Fibroblast of lung (primary cell): Measurements from ENCODE around the gene OSBPL1A. TPM values are rescaled to one million over a fixed set of nuclear protein-coding genes. Genes with fewer than 3 reads are reported as not detected.
A peak's percentile ranks its signal among the peaks of the same experiment; 100 is the strongest.

Experiments used
- DNase-seq, 2 donors: peaks; one replicate each; pipeline versions ENCODE4 v3.0.0 to v3.0.0-alpha.2; 2010; ENCODE audit warnings: low read depth in 2 of 2
- H2AFZ ChIP-seq: 2 replicates; pipeline ENCODE4 v1.5.1; 2012; ENCODE audit warnings: low read length, control low read depth, inconsistent platforms
- H3K27ac ChIP-seq: 2 replicates; pipeline ENCODE4 v1.5.1; 2011; ENCODE audit warnings: low read length, control low read depth; ENCODE audit not compliant: insufficient read depth
- H3K27me3 ChIP-seq: 2 replicates; pipeline ENCODE4 v1.5.1; 2011; ENCODE audit warnings: mild to moderate bottlenecking, low read length; ENCODE audit not compliant: control insufficient read depth, insufficient read depth
- H3K36me3 ChIP-seq: 2 replicates; pipeline ENCODE4 v1.5.1; 2011; ENCODE audit warnings: low read length; ENCODE audit not compliant: control insufficient read depth, insufficient read depth
- H3K4me1 ChIP-seq: 2 replicates; pipeline ENCODE4 v1.5.1; 2011; ENCODE audit warnings: low read length; ENCODE audit not compliant: control insufficient read depth, insufficient read depth; ENCODE audit errors: extremely low read depth
- H3K4me2 ChIP-seq: 2 replicates; pipeline ENCODE4 v1.5.1; 2011; ENCODE audit warnings: low read length, control low read depth; ENCODE audit not compliant: insufficient read depth; ENCODE audit errors: extremely low read depth
- H3K4me3 ChIP-seq, 4 experiments: fragments of 200-600 bp in 1 of 4; sonication (generic) in 1 of 4; replicated peaks in 1 of 4; 2 replicates each; pipeline ENCODE4 v1.5.1; 2011 to 2016; ENCODE audit warnings: low read length in 4 of 4, low read depth in 3 of 4, mild to moderate bottlenecking in 3 of 4, control low read depth in 2 of 4, inconsistent platforms in 1 of 4, mixed read lengths in 1 of 4; ENCODE audit not compliant: insufficient read depth in 1 of 4; ENCODE audit errors: control extremely low read depth in 1 of 4
- H3K79me2 ChIP-seq: 2 replicates; pipeline ENCODE4 v1.5.1; 2012; ENCODE audit warnings: mild to moderate bottlenecking, low read length, inconsistent platforms; ENCODE audit not compliant: control insufficient read depth, insufficient read depth
- H3K9ac ChIP-seq: 2 replicates; pipeline ENCODE4 v1.5.1; 2011; ENCODE audit warnings: mild to moderate bottlenecking, low read length, control low read depth; ENCODE audit not compliant: insufficient read depth
- H3K9me3 ChIP-seq: 2 replicates; pipeline ENCODE4 v1.5.1; 2012; ENCODE audit warnings: low read depth, low read length; ENCODE audit not compliant: control insufficient read depth, insufficient read depth
- H4K20me1 ChIP-seq: 2 replicates; pipeline ENCODE4 v1.5.1; 2011; ENCODE audit warnings: low read length; ENCODE audit not compliant: control insufficient read depth, insufficient read depth; ENCODE audit errors: extremely low read depth
- EZH2 ChIP-seq: IDR thresholded peaks from 2 replicates; pipeline ENCODE4 v1.5.1; 2012; ENCODE audit warnings: low read length, control low read depth, mild to moderate bottlenecking; ENCODE audit errors: missing control alignments
- polyA plus RNA-seq, 2 donors: library from polyadenylated mRNA; depleted of rRNA in 1 of 2; stranded (reverse) in 1 of 2; unstranded in 1 of 2; fragments of >200 nt; gene quantifications; 2 replicates each; pipeline ENCODE4 v1.2.1, GENCODE V29; 2011 to 2012; ENCODE audit warnings: missing spikeins in 1 of 2
- total RNA-seq: library from RNA; depleted of rRNA; stranded (reverse); fragments of >200 nt; gene quantifications from 2 replicates; pipeline ENCODE4 v1.2.1, GENCODE V29; 2014
- TF ChIP-seq, protein P1 (sequence below), 2 donors: IDR thresholded peaks in 1 of 2; conservative IDR thresholded peaks in 1 of 2; 1 replicate in 1 of 2; 2 replicates in 1 of 2; pipeline ENCODE4 v1.5.1; 2011 to 2012; ENCODE audit warnings: low read length in 2 of 2, control low read depth in 1 of 2, inconsistent platforms in 1 of 2, low read depth in 1 of 2, mild to moderate bottlenecking in 1 of 2

Gene OSBPL1A
- total and polyA plus RNA-seq, 2 donors (not counting 1 experiment from before 2014, with no cell fraction given) = 67.5 to 73.3 TPM

DNA sequence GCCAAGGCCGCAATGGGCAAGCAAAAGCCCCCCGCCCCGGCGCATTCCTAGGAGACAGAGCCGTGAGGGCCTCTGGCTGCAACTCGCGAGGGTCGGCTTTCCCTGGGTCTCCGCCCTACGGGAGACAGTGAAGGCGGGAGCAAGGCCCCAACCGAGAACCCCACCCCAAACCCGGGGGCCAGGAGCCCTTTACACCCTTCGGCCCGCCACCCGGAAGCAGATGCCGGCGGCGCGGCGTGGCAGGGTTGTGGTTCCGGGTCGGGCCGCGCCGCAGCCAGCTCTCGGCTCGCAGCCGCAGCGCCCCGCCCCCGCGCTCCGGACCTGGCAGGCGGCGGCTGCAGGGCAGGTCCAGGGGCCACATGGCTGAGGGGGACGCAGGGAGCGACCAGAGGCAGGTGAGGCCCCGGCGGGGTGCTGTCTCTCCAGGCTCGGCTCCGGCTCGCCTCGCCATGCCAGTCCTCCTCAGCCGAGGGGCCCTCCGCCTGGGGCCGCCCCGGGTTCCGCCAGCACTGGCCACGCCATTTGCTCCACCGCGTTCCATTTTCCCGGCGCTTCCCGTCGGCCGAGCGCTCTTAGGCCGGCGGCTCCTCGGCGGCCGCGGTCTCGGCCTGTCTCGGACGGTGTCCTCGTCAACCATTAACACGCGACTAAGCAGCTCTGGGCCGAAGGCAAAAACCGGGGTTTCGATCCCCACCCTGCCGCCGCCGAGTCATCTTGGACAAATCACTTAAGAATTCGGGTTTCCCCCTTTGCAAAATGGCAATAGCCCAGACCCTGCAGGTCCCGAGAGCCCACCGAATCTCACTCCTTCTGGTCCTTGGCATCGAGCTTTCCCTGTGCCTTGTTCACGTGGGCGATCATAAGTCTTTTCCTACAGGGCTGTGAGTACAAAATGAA, 29.0 kb upstream of the OSBPL1A start, which contains the start of gene IMPACT:
TSS of gene IMPACT (plus strand) at position 273 of the 897 bp plus-strand sequence. CDS start at position 360, 87 bp downstream.
- peak within 1 kb of the TSS; percentile 87 for H3K27ac ChIP-seq
- TF ChIP-seq, protein P1, sequence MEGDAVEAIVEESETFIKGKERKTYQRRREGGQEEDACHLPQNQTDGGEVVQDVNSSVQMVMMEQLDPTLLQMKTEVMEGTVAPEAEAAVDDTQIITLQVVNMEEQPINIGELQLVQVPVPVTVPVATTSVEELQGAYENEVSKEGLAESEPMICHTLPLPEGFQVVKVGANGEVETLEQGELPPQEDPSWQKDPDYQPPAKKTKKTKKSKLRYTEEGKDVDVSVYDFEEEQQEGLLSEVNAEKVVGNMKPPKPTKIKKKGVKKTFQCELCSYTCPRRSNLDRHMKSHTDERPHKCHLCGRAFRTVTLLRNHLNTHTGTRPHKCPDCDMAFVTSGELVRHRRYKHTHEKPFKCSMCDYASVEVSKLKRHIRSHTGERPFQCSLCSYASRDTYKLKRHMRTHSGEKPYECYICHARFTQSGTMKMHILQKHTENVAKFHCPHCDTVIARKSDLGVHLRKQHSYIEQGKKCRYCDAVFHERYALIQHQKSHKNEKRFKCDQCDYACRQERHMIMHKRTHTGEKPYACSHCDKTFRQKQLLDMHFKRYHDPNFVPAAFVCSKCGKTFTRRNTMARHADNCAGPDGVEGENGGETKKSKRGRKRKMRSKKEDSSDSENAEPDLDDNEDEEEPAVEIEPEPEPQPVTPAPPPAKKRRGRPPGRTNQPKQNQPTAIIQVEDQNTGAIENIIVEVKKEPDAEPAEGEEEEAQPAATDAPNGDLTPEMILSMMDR (conservative IDR thresholded peaks at IDR 0.05 in 1 of 2, IDR thresholded peaks at IDR 0.05 in 1 of 2; ENCODE audit: low read depth in 1 of 2, low read length in 2 of 2) = no peak
- TF ChIP-seq EZH2 = no peak
- peak within 1 kb of the TSS; percentile 90 for H2AFZ ChIP-seq
- H3K4me1 ChIP-seq = no peaks in the 10 kb centered on the region
- no peaks in the 10 kb centered on the region for H4K20me1 ChIP-seq
- DNase-seq = peak; percentile 77 to 80
- H3K27me3 ChIP-seq = no peaks in the 10 kb centered on the region
- peak within 1 kb of the TSS; percentile 72 to 89 (median 76) for H3K4me3 ChIP-seq
- H3K36me3 ChIP-seq = peaks cover 1% of the 10 kb centered on the region
- H3K9ac ChIP-seq = peak within 1 kb of the TSS; percentile 89
- H3K9me3 ChIP-seq = no peaks in the 10 kb centered on the region
- peaks cover 2% of the 10 kb centered on the region for H3K79me2 ChIP-seq
- peak within 1 kb of the TSS; percentile 83 for H3K4me2 ChIP-seq

DNA sequence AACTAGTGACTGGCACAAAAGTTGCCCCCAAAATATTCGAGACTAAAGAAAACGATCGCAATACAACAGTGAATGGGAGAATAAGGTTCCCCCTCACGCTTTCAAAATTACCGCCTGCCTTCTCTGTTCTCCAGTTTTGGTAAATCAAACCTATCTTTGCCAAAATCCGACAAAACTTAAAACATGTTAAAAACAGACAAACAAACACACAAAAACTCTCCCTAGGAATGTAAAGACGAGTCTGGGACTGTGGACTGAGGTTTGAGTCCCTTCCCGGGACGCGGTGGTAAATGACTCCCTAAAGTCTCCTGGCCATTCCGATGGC, 28.4 kb upstream of the OSBPL1A start:
- peak overlapping the region; percentile 87 for H3K27ac ChIP-seq
- no peak for TF ChIP-seq EZH2
- TF ChIP-seq, protein P1 (conservative IDR thresholded peaks at IDR 0.05 in 1 of 2, IDR thresholded peaks at IDR 0.05 in 1 of 2; ENCODE audit: low read depth in 1 of 2, low read length in 2 of 2) = no peak
- H3K36me3 ChIP-seq = peaks cover under 1% of the 10 kb centered on the region
- H3K4me2 ChIP-seq = peak overlapping the region; percentile 83
- no peaks in the 10 kb centered on the region for H4K20me1 ChIP-seq
- DNase-seq = no peak
- H3K79me2 ChIP-seq = peaks cover 2% of the 10 kb centered on the region
- H3K4me3 ChIP-seq = peak overlapping the region; percentile 56 to 77 (median 74)
- H3K4me1 ChIP-seq = no peaks in the 10 kb centered on the region
- no peaks in the 10 kb centered on the region for H3K9me3 ChIP-seq
- peak overlapping the region; percentile 89 for H3K9ac ChIP-seq
- no peaks in the 10 kb centered on the region for H3K27me3 ChIP-seq
- H2AFZ ChIP-seq = peak overlapping the region; percentile 90

DNA sequence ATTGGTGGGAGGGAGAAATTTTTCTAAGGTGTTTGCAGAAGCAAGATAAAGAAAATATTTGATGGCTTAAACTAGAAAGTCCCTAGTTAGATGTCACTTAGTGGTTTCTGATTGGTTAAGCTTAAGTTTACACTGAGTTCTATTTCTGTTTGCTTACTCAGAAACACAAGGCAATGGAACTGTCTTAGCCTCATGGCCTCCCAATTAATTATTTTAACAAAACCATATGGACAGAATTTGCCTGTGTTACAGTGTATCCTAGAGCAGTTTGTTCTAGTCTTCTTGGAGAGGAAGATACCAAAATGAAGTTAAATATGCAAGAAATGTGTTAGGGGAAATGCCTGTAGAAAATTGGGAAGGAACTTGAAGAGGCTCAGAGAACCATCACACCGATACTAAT, 24.2 kb upstream of the OSBPL1A start:
- Histone ChIP-seq H3K4me1 (no peaks in the 10 kb centered on the region), H3K36me3 (no peaks in the 10 kb centered on the region), H3K9me3 (no peaks in the 10 kb centered on the region), H3K27me3 (peaks cover 7% of the 10 kb centered on the region), H3K79me2 (no peaks in the 10 kb centered on the region), H4K20me1 (no peaks in the 10 kb centered on the region), H2AFZ (no peak overlapping the region), H3K27ac (no peak overlapping the region), H3K9ac (no peak overlapping the region), H3K4me3 (no peak overlapping the region), H3K4me2 (no peak overlapping the region)
- TF ChIP-seq, protein P1 (conservative IDR thresholded peaks at IDR 0.05 in 1 of 2, IDR thresholded peaks at IDR 0.05 in 1 of 2; ENCODE audit: low read depth in 1 of 2, low read length in 2 of 2) = no peak
- TF ChIP-seq EZH2 = no peak
- no peak for DNase-seq
